SK-N-SH treated with all-trans-retinoic acid at 6 μM for 48 hours (cell line): ENCODE data around the gene GFM2.

Source experiments
- ARNTL ChIP-seq: fragments of 450-650 bp; formaldehyde crosslinking; IDR thresholded peaks from 2 replicates; pipeline ENCODE4 v1.5.0; 2020; ENCODE audit warnings: low read depth, mild to moderate bottlenecking, moderate library complexity, borderline replicate concordance
- CSDC2 ChIP-seq: fragments of 250-450 bp; sonication (Bioruptor Pico); IDR thresholded peaks from 2 replicates; pipeline ENCODE4 v1.5.0; 2020; ENCODE audit warnings: mild to moderate bottlenecking, moderate library complexity

GRCh38 chr5:74679966-74680365 is 87.0 kb downstream of the GFM2 start:
- TF ChIP-seq ARNTL (CRISPR knock-in tag) (no peak), CSDC2 (CRISPR knock-in tag) (no peak)
